ENCODE results near the gene SHISA6. TPM values are rescaled to one million over a fixed set of nuclear protein-coding genes. Genes with fewer than 3 reads are reported as not detected.

SHISA6 gene
- total and polyA plus RNA-seq, 11 donors = 0.16 to 1.0 (median 0.29) TPM

GRCh38 chr17:11514981-11515680, 274.1 kb downstream of the SHISA6 start:
- DNase-seq (no peak), ATAC-seq (no peak)
- Histone ChIP-seq H3K9me3 (no peaks in the 10 kb centered on the region), H3K27me3 (peaks cover 0 to 12% (median 0%) of the 10 kb centered on the region in 9 donors), H3K4me3 (no peak overlapping the region), H3K4me1 (no peaks in the 10 kb centered on the region), H3K36me3 (no peaks in the 10 kb centered on the region), H3K27ac (no peak overlapping the region)
- intact Hi-C loops (cut with DNase I) = loop anchor here in 1 of 10 donors (10.0 kb wide), 1 partner anchor 60 kb away; no protein-coding TSS in a partner anchor
- 63 to 74% (median 69%) methylated on average over 4 of the region's 4 CpGs for WGBS, 4 donors
- TF ChIP-seq POLR2A (IDR thresholded peaks at IDR 0.05) (no peak), CTCF (IDR thresholded peaks at IDR 0.05) (no peak)

DNA sequence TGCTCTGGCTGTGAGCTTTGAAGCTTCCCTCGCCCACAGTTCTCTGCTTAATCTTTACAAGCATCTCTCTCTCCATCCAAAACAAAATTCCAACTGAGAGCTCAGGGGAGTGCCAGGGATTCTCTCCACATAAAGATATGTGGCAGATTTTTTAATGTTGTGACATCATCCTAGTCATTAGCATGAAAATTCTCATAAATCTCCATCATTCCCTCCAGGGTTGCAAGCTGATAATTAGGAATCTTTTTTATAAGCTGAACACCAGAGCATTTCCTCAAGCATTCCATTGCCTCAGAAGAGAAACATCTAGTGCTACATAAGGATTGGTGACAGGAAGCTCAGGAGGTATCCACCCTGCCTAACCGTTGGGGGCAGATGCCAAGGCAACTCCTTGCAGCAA, 274.9 kb downstream of the SHISA6 start:
- 18 to 58% (median 56%) methylated on average over 2 of the region's 2 CpGs for WGBS, 4 donors
- ATAC-seq (no peak), DNase-seq (no peak)
- Histone ChIP-seq H3K27me3 (peaks cover 0 to 12% (median 0%) of the 10 kb centered on the region in 9 donors), H3K4me3 (no peak overlapping the region), H3K36me3 (no peaks in the 10 kb centered on the region), H3K9me3 (no peaks in the 10 kb centered on the region), H3K4me1 (no peaks in the 10 kb centered on the region), H3K27ac (no peak overlapping the region)
- intact Hi-C loops (cut with DNase I) = loop anchor here in 1 of 10 donors (10.0 kb wide), 1 partner anchor 59 kb away; no protein-coding TSS in a partner anchor
- TF ChIP-seq CTCF (IDR thresholded peaks at IDR 0.05) = no peak
- TF ChIP-seq POLR2A (IDR thresholded peaks at IDR 0.05) = no peak

GRCh38 chr17:11535231-11535630, 294.2 kb downstream of the SHISA6 start:
- ATAC-seq (no peak), DNase-seq (no peak)
- Histone ChIP-seq H3K4me3 (no peak overlapping the region), H3K9me3 (no peaks in the 10 kb centered on the region), H3K27me3 (no peaks in the 10 kb centered on the region), H3K4me1 (no peaks in the 10 kb centered on the region), H3K27ac (no peak overlapping the region), H3K36me3 (no peaks in the 10 kb centered on the region)
- TF ChIP-seq CTCF (IDR thresholded peaks at IDR 0.05) (no peak), POLR2A (IDR thresholded peaks at IDR 0.05) (no peak)
- WGBS, 4 donors = 67 to 81% (median 75%) methylated on average over 2 of the region's 2 CpGs
- intact Hi-C loops (cut with DNase I) = no loop called here

- H3K9me3 ChIP-seq = peaks cover 0 to 23% (median 8%) of the 10 kb centered on the region in 12 donors
- ATAC-seq = no peak
- WGBS, 4 donors = 74 to 83% (median 77%) methylated on average over 5 of the region's 5 CpGs
- no peak for DNase-seq
- TF ChIP-seq CTCF (IDR thresholded peaks at IDR 0.05) (no peak), POLR2A (IDR thresholded peaks at IDR 0.05) (no peak)
- H3K4me3 ChIP-seq = no peak overlapping the region
- no peaks in the 10 kb centered on the region for H3K4me1 ChIP-seq
- no peaks in the 10 kb centered on the region for H3K36me3 ChIP-seq
- H3K27me3 ChIP-seq = no peaks in the 10 kb centered on the region
- H3K27ac ChIP-seq = no peak overlapping the region
- intact Hi-C loops (cut with DNase I) = no loop called here
Observed at GRCh38 chr17:11538366-11538765, 297.4 kb downstream of the SHISA6 start.

Measured in heart left ventricle (tissue), 16 donors.